Tibial artery (tissue), 4 donors: ENCODE results near the gene NANOS3.

Experiments
- DNase-seq, 2 donors: peaks; one replicate each; pipeline ENCODE4 v3.0.0-alpha.2; 2019
- H3K27ac ChIP-seq, 2 donors: fragments of 200-600 bp; sonication (generic) in 1 of 2; 1 replicate in 1 of 2; 2 replicates in 1 of 2; pipeline ENCODE4 v1.5.1; 2018 to 2019; ENCODE audit warnings: mild to moderate bottlenecking in 1 of 2
- H3K27me3 ChIP-seq, 2 donors: fragments of 200-600 bp; sonication (generic) in 1 of 2; one replicate each; pipeline versions ENCODE4 v1.5.1 to v1.6.0; 2016 to 2019
- H3K36me3 ChIP-seq, 3 donors: fragments of 200-600 bp; sonication (generic) in 2 of 3; one replicate each; pipeline ENCODE4 v1.5.1; 2016 to 2019; ENCODE audit warnings: mild to moderate bottlenecking in 2 of 3
- H3K4me1 ChIP-seq, 4 donors: fragments of 200-600 bp; sonication (generic) in 2 of 4; 1 replicate in 3 of 4; 2 replicates in 1 of 4; pipeline ENCODE4 v1.5.1; 2016 to 2019
- H3K4me3 ChIP-seq, 2 donors: fragments of 200-600 bp; sonication (generic) in 1 of 2; 1 replicate in 1 of 2; 2 replicates in 1 of 2; pipeline ENCODE4 v1.5.1; 2018 to 2019; ENCODE audit warnings: mild to moderate bottlenecking in 2 of 2
- H3K9me3 ChIP-seq, 3 donors: fragments of 200-600 bp; sonication (generic) in 1 of 3; one replicate each; pipeline ENCODE4 v1.5.1; 2016 to 2019
- intact Hi-C: fragments of 100-400 bp; cut with DNase I; formaldehyde crosslinking; loops from one replicate; pipeline ENCODE4 v1.15.0; 2023; ENCODE audit warnings: low total_unique reads
- TF ChIP-seq, protein P1 (sequence below), 2 experiments: fragments of 200-600 bp in 1 of 2; fragments of 450-650 bp in 1 of 2; IDR thresholded peaks; one replicate each; pipeline ENCODE4 v1.5.1; 2017 to 2019; ENCODE audit warnings: antibody characterized with exemption in 2 of 2, mild to moderate bottlenecking in 1 of 2, moderate library complexity in 1 of 2

Gene NANOS3

DNA sequence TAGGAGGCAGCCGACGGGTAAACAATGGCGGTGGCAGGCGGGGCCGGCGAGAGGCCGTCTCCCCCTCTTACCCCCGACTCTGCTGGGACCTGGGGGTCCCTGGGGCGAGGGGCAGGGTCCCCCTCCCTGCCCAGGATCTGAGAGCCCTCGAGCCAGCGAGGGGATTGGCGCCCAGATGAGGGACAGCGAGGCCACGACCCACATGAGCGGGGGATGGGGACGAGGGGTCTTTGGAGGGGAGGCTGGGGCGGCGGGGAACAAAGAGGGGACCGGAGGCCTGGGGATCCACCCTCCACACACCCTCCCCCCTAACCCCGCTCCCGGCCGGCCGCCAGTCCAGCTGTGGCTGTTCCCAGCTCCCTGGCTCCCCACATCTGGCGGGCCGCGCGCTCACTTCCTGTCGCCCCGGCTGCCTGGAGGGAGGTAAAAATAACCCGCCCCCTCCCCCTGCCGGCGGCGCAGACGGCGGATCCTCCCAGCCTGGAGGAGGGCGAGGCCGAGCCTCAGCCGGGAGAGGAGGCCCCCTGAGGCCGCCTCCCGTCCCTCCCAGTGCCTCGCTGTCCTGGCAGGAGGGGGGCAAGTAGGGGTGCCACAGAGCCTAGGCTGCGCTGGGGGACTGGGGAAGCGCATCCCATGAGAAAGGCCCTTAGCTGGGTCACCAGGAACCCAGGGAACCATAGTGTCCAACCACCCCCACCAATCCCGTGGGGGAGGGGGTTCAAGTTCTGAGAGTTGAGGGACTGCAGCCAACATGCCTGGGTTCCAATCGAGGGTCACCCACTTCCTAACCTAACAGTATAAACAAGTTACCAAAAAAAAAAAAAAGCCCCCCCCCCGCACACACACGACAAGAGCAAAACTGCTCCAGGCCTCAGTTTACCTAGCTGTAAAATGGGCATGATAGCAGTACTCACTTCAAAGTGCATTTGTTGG is 29.3 kb upstream of the NANOS3 start:
- peaks cover 9 to 83% (median 72%) of the 10 kb centered on the region in 4 donors for H3K4me1 ChIP-seq
- intact Hi-C loops, result loop anchor here (10.0 kb wide), 2 partner anchors 693 to 1053 kb away; partner anchors contain the start of genes IER2, JUNB and STX10

DNA sequence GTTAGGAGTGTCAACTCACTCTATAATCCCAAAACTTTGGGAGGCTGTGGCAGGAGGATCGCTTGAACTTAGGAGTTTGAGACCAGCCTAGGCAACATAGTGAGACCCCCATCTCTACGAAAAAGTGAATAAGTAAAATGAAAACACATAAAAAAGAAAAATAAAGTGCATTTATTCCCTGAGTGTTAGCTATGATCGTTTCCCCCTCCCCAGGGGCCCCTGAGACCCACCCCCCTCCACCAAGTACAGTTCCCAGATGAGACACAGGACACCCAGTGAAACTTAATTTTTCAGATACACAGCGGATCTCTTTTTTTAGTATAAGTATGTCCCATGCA is 28.6 kb upstream of the NANOS3 start:
- H3K27me3 ChIP-seq, result no peaks in the 10 kb centered on the region
- intact Hi-C loops, result loop anchor here (10.0 kb wide), 2 partner anchors 694 to 1054 kb away; partner anchors contain the start of genes IER2, JUNB and STX10
- no peak overlapping the region for H3K4me3 ChIP-seq
- H3K4me1 ChIP-seq, result peaks cover 5 to 85% (median 73%) of the 10 kb centered on the region in 4 donors
- TF ChIP-seq, protein P1, sequence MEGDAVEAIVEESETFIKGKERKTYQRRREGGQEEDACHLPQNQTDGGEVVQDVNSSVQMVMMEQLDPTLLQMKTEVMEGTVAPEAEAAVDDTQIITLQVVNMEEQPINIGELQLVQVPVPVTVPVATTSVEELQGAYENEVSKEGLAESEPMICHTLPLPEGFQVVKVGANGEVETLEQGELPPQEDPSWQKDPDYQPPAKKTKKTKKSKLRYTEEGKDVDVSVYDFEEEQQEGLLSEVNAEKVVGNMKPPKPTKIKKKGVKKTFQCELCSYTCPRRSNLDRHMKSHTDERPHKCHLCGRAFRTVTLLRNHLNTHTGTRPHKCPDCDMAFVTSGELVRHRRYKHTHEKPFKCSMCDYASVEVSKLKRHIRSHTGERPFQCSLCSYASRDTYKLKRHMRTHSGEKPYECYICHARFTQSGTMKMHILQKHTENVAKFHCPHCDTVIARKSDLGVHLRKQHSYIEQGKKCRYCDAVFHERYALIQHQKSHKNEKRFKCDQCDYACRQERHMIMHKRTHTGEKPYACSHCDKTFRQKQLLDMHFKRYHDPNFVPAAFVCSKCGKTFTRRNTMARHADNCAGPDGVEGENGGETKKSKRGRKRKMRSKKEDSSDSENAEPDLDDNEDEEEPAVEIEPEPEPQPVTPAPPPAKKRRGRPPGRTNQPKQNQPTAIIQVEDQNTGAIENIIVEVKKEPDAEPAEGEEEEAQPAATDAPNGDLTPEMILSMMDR (IDR thresholded peaks at IDR 0.05), result no peak
- H3K36me3 ChIP-seq, result no peaks in the 10 kb centered on the region
- peak overlapping the region; percentile 99 for H3K27ac ChIP-seq
- no peak for DNase-seq
- H3K9me3 ChIP-seq, result no peaks in the 10 kb centered on the region

More for the DNA sequence above, 29.3 kb upstream of the NANOS3 start:
- Histone ChIP-seq H3K36me3 (no peaks in the 10 kb centered on the region), H3K27me3 (no peaks in the 10 kb centered on the region), H3K9me3 (no peaks in the 10 kb centered on the region), H3K27ac (peak overlapping the region; percentile 99), H3K4me3 (peak overlapping the region; percentile 55 to 63)
- DNase-seq, result peak; percentile 94 to 98
- TF ChIP-seq, protein P1 (IDR thresholded peaks at IDR 0.05), result peak in 1 of 2 experiments; percentile 28

DNA sequence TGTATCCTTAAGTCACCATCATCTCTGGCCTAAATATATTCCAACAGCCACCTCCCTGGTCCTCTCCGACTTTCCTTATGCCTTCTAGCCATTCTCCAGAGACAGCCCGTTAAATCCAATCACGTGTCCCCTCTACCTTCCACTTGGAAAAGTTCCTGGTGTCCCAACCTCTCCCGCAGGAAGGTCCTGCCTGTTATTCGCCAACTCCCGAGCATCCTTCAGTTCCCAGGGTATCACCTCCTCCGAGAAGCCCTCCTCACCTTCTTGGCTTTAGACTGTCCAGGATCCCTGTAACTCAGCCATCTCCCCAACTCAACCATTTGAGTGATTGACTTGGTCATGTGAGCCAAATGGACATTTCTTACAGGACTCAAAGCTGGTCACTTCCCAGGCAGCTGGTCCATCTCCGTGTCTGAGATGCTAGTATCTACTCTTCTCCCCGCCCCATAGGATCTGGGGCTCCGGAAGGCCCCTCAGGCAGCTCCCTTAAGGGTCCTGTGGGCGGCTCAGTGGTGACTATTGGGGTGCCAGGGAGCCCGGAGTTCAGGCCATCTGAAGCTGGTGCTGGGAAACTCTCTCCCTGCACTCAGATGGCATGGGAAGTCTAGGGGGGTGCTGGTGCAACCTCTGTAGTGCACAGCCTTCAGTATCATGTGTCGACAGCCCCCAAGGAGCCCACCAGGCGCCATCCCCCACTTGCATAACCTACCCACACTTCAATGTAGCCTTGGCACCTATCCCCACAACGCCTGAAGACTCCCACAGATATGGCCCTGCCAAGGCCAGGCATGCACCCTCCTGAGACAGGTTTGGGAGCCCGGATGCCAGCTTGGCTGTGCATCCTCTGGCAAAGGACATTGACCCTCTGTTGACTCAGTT is 27.9 kb upstream of the NANOS3 start:
- Histone ChIP-seq H3K9me3 (no peaks in the 10 kb centered on the region), H3K36me3 (no peaks in the 10 kb centered on the region), H3K27ac (peak overlapping the region; percentile 99), H3K4me3 (no peak overlapping the region), H3K4me1 (peaks cover 0 to 84% (median 69%) of the 10 kb centered on the region in 4 donors), H3K27me3 (no peaks in the 10 kb centered on the region)
- DNase-seq, result peak in 1 of 2 donors; percentile 72
- TF ChIP-seq, protein P1 (IDR thresholded peaks at IDR 0.05), result no peak
- intact Hi-C loops, result loop anchor here (10.0 kb wide), 2 partner anchors 694 to 1054 kb away; partner anchors contain the start of genes IER2, JUNB and STX10

DNA sequence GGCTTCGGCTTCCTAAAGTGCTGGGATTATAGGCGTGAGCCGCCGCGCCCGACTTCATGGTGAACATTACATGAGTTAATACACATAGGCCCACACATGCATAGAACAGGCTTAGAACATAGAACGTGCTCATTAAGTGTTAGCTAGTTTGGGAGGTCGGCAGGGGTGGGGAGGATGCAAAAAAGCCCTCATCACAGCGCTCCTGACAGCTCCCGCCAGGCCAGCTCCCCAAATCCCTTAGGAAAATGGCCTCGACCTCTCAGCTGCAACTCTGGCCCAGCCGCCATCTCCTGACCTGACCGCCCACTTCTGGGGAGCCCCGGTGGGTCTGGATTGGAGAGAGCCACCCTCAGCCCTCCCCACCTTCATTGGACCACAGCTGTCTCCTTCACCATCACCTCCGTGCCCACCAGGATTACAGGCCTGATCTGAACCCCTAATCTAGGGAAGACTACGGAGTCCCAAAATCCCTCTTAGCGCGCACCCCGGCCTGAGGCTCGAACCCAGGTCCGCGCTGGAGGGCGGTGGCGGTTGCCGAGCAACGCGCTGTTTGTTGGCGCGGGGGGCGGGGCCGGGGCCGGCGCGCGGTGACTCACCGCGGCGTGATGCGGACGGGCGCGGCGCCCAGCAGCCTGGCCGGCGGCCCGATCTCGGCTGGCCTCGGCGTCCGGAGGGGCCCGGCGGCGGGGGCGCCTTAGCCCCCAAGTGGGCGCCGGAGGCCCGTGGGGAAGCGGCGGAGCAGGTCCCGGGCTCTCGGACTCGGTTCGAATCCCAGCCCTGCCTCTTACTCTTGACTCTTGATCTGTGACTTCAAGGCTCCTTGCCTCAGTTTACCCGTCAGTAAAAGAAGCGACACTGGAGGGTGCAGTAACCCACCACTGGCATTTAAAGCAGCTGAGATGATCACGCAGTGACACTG is 26.7 kb upstream of the NANOS3 start:
- Histone ChIP-seq H3K36me3 (no peaks in the 10 kb centered on the region), H3K27ac (peak overlapping the region; percentile 99), H3K4me1 (peaks cover 0 to 78% (median 64%) of the 10 kb centered on the region in 4 donors), H3K27me3 (no peaks in the 10 kb centered on the region), H3K9me3 (no peaks in the 10 kb centered on the region), H3K4me3 (peak overlapping the region; percentile 37)
- TF ChIP-seq, protein P1 (IDR thresholded peaks at IDR 0.05), result peak in 1 of 2 experiments; percentile 14
- peak; percentile 76 to 92 for DNase-seq
- intact Hi-C loops, result loop anchor here (10.0 kb wide), 2 partner anchors 695 to 1055 kb away; partner anchors contain the start of genes IER2, JUNB and STX10
